Stimulated activated memory B cell treated with anti-CD40 and anti-IgM and Interleukin-4, amounts not matched to agents 10 μg/mL and 1 μg/mL and 100 μg/mL, for 72 hours (primary cell): Measurements from ENCODE around the gene USP6NL.
"Not testable (repeated sequence)": the region's sequence is repeated elsewhere in the genome, so short reads cannot be mapped to it uniquely, and the experiment has no call there.

Experiments
- ATAC-seq: fragments of 150-1000 bp; cut with Tn5 transposase; 2 replicates; pipeline ENCODE4 v1.10.0; 2021
- H3K27ac Mint-ChIP-seq: one replicate; pipeline ENCODE4 v1.8.0; 2022; ENCODE audit warnings: mild to moderate bottlenecking, mixed read lengths
- H3K27me3 Mint-ChIP-seq: one replicate; pipeline ENCODE4 v1.8.0; 2022; ENCODE audit warnings: mixed read lengths
- H3K36me3 Mint-ChIP-seq: one replicate; pipeline ENCODE4 v1.8.0; 2022; ENCODE audit warnings: mixed read lengths
- H3K4me1 Mint-ChIP-seq: one replicate; pipeline ENCODE4 v1.8.0; 2022; ENCODE audit warnings: mixed read lengths
- H3K4me3 Mint-ChIP-seq: one replicate; pipeline ENCODE4 v1.8.0; 2022; ENCODE audit warnings: mild to moderate bottlenecking, moderate library complexity, mixed read lengths
- H3K9me3 Mint-ChIP-seq: one replicate; pipeline ENCODE4 v1.8.0; 2022; ENCODE audit warnings: mixed read lengths

The USP6NL gene

DNA sequence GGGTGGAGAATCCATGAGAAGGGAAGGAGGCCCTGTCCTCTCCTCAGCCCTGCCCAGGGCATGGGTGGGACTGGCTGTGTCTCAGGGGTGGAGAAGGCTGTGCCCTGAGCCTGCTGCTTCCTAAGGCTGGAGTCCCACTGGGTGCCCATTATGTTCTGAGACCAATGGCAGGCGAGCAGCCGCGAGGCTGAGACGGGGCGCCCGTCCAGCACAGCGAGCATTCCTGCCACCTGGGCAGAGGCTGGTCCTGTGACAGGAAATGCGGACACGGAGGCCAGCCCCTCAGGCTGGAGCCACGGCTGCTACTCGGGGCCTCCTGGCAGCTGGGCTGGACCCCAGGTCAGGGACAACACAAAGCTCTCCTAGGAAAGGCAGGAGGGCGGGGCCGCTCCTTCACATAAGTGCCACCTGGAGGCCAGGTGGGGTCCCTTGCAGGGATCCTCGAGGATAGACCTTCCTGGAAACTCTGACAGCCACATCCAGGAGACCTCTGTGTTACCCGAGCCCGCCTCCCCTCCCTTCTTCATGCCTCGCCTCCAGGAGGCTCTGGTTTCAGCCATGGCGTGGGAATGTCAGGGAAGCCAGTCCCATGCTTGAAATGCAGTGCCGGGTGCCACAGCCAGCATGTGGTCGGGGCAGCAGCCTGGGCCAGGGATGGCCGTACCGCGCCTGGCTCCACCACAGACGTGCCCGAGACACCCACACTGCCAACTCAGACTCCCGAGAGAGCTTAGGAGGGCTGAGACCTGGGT is 173.9 kb downstream of the USP6NL start:
- H3K4me1 Mint-ChIP-seq, result peaks cover 27% of the 10 kb centered on the region
- no peak overlapping the region for H3K27ac Mint-ChIP-seq
- H3K4me3 Mint-ChIP-seq, result no peak overlapping the region
- H3K36me3 Mint-ChIP-seq, result no peaks in the 10 kb centered on the region
- no peak for ATAC-seq
- H3K9me3 Mint-ChIP-seq, result no peaks in the 10 kb centered on the region
- no peaks in the 10 kb centered on the region for H3K27me3 Mint-ChIP-seq

DNA sequence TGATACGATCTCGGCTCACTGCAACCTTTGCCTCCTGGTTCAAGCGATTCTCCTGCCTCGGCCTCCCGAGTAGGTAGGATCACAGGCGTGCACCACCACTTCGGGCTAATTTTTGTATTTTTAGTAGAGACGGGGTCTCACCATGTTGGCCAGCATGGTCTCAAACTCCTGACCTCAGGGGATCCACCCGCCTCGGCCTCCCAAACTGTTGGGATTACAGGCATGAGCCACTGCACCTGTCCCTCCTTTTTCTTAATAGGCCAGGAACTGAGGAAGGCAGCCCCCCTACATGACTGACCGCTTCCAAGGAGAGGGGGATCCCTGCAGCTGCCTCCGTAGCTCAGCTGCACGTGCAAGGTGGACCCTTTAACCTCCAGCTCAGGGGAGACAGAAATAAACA is 175.0 kb downstream of the USP6NL start:
- H3K36me3 Mint-ChIP-seq, H3K9me3 Mint-ChIP-seq, ATAC-seq, H3K27me3 Mint-ChIP-seq, H3K27ac Mint-ChIP-seq, H3K4me3 Mint-ChIP-seq: not testable (repeated sequence)
- peaks cover 19% of the 10 kb centered on the region for H3K4me1 Mint-ChIP-seq

DNA sequence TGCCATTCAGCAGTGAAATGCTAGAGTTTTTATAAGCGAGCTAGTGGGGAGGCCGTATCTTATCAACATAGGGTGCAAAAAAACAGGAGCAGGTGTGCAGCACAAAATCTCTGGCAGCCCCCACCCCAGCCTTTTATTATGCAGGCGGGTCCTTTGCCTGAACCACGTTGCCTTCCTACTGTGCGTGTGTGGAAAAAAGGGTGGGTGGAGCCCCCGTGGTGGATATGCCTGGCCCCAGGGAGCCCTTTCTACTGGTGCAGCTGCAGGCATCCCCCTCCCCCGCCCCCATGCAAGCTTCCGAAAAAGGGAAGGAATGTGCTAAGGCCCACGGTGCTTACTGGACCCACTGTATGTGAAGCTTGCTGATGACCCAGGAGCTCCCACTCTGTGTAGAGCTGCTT is 175.9 kb downstream of the USP6NL start:
- Mint-ChIP-seq H3K27me3 (no peaks in the 10 kb centered on the region), H3K9me3 (no peaks in the 10 kb centered on the region), H3K27ac (no peak overlapping the region), H3K36me3 (no peaks in the 10 kb centered on the region), H3K4me3 (no peak overlapping the region), H3K4me1 (peaks cover 10% of the 10 kb centered on the region)
- no peak for ATAC-seq

DNA sequence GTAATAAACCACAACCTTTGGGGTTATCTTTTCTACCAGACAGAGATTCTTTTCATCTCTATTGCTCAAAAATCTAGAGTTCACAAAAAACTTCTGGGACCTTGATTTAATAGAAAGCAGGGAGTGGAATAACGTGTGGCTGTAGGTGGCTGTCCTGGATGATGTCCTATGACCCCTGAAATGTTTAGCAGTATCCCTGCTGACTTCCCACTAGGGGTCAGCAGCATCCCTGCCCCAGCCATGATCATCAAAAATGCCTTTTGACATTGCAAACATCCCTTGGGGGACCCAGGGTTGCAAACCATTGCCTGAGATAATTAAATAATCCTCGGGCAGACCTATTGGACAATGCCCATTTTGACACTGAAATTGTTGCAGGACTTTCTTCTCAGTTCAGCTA is 177.1 kb downstream of the USP6NL start:
- no peak for ATAC-seq
- H3K27me3 Mint-ChIP-seq, result no peaks in the 10 kb centered on the region
- H3K36me3 Mint-ChIP-seq, result no peaks in the 10 kb centered on the region
- H3K4me1 Mint-ChIP-seq, result no peaks in the 10 kb centered on the region
- peaks cover 3% of the 10 kb centered on the region for H3K9me3 Mint-ChIP-seq
- H3K4me3 Mint-ChIP-seq, result no peak overlapping the region
- no peak overlapping the region for H3K27ac Mint-ChIP-seq

DNA sequence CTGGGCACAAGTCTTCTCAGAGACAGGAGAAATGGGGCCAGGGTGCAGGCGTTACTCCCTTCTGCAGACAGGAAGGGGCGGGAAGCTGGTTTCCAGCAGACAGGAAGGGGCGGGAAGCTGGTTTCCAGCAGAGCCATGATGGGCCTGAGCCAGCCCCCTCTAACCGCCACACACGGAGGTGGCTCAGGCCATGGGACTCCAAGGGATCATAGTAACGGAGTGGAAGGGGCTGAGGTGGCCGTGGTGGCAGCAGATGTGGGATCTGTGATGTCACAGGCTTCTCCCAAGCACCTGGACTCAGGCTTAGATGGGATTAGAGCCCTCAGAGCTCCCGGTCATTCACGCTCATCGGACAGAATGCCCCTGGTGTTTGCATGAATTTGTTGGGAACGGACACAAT is 177.8 kb downstream of the USP6NL start:
- H3K4me3 Mint-ChIP-seq, result no peak overlapping the region
- H3K4me1 Mint-ChIP-seq, result no peaks in the 10 kb centered on the region
- H3K36me3 Mint-ChIP-seq, result no peaks in the 10 kb centered on the region
- peaks cover 5% of the 10 kb centered on the region for H3K9me3 Mint-ChIP-seq
- H3K27me3 Mint-ChIP-seq, result no peaks in the 10 kb centered on the region
- no peak overlapping the region for H3K27ac Mint-ChIP-seq
- no peak for ATAC-seq

DNA sequence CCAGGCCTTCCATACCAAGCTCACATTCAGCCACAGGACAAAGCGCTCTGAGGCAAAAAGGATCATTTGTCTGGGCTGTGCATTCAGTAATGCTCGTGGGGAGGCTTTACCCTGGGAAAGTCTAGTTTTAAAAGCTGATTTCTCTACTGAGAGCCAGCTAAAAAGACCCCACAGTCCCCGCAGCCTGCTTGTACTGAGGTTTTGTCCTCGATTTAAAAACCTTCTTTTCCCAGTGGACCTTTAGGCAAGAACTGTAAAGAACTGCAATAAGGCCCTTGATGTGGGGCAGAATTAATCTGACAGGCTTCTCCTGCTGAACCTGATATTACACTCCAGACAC is 180.3 kb downstream of the USP6NL start:
- Mint-ChIP-seq H3K27ac (no peak overlapping the region), H3K4me1 (no peaks in the 10 kb centered on the region), H3K27me3 (no peaks in the 10 kb centered on the region), H3K9me3 (peaks cover 5% of the 10 kb centered on the region), H3K36me3 (no peaks in the 10 kb centered on the region), H3K4me3 (no peak overlapping the region)
- no peak for ATAC-seq

DNA sequence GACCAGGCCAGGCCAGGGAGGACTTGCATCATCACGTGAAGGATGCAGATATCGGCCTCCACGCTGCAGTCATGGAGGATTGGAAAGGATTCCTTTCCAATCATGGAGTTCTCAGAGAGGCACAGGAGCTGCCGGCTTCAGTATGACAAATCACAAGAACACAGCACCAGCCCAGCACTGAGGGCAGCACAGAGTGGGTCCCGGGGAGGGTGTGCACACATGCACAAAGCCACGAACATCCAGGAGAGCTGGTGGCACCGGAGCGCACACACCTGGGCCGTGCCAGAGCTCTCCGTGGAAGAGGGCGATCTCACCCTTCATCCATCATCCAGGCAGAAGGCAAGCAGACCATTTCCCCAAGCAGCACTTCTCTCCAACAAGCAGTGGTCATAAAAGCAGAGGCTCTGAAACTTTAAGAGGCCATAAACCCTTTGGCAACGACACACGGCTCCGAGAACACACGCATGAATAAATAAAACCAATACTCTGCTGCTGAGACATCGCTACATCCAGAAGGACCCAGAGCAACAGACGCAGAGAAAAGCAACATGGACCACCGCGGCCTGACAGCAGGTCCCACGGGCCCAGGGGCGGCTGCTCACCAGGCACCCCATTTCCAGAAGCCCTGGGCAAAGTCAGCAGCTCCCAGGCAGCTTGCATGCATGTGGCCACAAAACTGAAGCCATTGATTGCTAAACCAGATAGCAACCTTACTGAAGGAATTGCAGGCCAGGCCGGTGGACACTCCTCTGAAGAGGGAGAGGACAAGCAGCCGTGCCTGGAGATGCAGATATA is 180.8 kb downstream of the USP6NL start:
- no peak for ATAC-seq
- Mint-ChIP-seq H3K36me3 (no peaks in the 10 kb centered on the region), H3K27ac (no peak overlapping the region), H3K4me1 (no peaks in the 10 kb centered on the region), H3K27me3 (no peaks in the 10 kb centered on the region), H3K9me3 (peaks cover 5% of the 10 kb centered on the region), H3K4me3 (no peak overlapping the region)

DNA sequence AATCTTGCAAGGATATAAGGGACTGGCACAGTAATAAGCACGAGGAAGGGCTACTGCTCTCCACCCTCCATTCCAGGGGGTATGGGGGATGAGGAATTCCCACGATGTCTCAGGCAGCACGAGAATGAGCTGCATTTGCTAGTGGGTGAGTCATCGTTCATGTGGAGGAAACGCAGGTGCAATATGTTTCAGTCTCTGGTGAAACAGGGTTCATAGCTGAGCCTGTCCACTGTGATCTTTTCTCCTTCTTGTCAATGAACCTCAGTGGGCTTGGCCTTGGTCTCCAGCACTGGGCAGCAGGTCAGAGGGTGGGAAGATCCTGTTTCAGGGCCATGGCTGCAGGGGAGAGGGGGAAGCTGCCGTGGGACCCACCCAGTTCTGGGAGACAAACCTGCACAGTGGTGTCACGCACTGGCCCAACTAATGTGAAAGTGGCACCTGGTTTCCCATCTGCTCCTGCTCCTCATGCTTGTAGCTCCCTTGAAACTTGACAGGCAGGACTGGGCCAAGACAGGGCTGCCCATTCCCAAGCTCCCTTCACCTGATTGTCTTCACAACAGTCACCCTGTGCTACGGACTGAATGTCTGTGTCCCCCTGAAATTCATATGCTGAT is 181.9 kb downstream of the USP6NL start:
- no peaks in the 10 kb centered on the region for H3K27me3 Mint-ChIP-seq

DNA sequence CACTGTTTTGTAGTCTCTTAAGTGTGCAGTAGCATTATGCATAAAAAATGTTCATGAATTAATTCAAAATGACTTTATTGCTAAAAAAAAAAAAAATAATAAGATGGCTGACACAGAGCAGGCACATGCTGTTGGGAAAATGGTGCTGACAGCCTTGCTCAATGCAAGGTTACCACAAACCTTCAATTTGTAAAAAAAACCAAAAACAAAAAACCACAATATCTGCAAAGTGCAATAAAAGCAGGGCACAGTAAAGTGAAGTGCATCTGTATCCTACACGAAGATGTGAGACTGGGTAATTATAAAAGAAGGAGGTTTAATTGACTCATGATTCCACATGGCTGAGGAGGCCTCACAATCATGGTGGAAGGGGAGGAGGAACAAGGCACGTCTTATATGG is 185.8 kb downstream of the USP6NL start:
- H3K9me3 Mint-ChIP-seq, result peaks cover 12% of the 10 kb centered on the region

More for the DNA sequence above, 181.9 kb downstream of the USP6NL start:
- Mint-ChIP-seq H3K4me3 (no peak overlapping the region), H3K9me3 (peaks cover 5% of the 10 kb centered on the region), H3K27ac (no peak overlapping the region), H3K4me1 (no peaks in the 10 kb centered on the region), H3K36me3 (no peaks in the 10 kb centered on the region)
- ATAC-seq, result no peak

DNA sequence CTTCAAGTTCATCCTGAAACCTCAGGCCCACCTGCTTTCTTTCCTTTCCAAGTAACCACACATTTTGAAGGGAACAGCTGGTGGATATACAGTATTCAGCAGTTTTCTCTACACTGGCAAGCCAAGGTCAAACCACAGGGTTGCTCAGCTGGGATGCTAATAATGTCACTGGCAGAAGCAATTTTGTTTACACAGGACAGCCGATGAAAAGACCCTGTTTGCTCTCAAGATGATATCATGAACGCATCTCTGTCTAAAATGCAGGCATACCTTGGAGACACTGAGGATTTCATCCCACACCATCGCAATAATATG is 186.2 kb downstream of the USP6NL start:
- Mint-ChIP-seq H3K4me1 (peaks cover 6% of the 10 kb centered on the region), H3K36me3 (peaks cover 5% of the 10 kb centered on the region), H3K27ac (no peak overlapping the region), H3K9me3 (peaks cover 14% of the 10 kb centered on the region), H3K27me3 (no peaks in the 10 kb centered on the region), H3K4me3 (no peak overlapping the region)
- ATAC-seq, result no peak

More for the DNA sequence above, 185.8 kb downstream of the USP6NL start:
- Mint-ChIP-seq H3K27me3 (no peaks in the 10 kb centered on the region), H3K4me3 (no peak overlapping the region), H3K36me3 (peaks cover 5% of the 10 kb centered on the region), H3K27ac (no peak overlapping the region), H3K4me1 (peaks cover 6% of the 10 kb centered on the region)
- no peak for ATAC-seq

DNA sequence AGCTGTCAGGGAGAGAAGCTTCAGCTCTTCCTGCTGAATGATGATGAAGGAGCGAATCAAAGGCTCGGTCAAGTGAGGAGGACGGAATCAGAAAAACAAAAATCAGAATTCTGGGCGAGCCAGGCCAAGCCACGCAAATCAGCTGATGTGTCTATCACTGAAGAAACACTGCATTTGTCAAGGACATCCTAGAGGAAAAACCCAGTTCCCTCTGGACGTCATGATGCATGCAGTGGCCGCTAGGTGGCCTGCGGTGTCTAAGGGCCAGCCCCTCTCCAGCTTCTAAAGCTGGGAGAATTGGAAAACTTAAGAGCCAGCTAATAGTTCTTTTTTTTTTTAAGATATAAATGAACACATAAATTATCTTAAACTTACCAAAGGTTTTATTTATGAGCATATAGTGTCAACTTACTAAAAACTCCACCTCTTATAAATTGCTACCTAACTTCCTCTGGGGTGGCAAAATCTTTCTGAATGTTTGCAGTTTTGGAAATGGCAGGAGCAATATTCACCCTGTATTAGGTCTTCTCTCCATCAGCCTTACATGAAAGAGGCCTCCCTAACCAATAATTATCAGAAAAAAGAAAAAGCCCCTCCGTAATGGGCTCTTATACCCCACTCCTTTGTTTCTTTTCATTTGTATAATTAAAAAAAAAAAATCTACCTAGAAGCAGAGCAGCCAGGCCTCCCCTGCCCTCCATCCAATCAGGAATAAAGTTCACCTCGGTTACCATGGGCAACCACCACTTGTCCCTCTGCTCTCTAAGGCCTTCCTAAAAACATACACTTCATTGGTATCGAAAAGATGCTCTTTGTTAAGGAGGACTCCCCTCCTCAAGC is 186.8 kb downstream of the USP6NL start:
- Mint-ChIP-seq H3K27me3 (no peaks in the 10 kb centered on the region), H3K36me3 (peaks cover 9% of the 10 kb centered on the region), H3K4me1 (peaks cover 6% of the 10 kb centered on the region), H3K9me3 (peaks cover 20% of the 10 kb centered on the region), H3K27ac (no peak overlapping the region), H3K4me3 (no peak overlapping the region)
- ATAC-seq, result no peak

DNA sequence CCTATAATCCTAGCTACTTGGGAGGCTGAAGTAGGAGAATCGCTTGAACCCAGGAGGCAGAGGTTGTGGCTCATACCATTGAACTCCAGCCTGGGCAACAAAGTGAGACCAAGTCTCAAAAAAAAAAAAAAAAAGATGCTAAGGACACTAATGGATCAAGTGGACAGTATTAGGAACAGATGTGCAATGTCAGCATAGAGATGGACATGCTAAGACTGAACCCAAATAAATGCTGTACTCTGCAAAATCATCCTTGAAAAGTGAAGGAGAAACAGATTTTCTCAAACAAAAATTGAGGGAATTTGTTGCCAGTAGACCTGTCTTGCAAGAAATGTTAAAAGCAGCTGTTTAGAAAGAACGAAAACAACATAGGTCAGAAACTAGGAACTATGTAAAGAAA is 194.5 kb downstream of the USP6NL start:
- Mint-ChIP-seq H3K4me3 (no peak overlapping the region), H3K27me3 (no peaks in the 10 kb centered on the region), H3K36me3 (peaks cover 20% of the 10 kb centered on the region), H3K9me3 (peaks cover 31% of the 10 kb centered on the region), H3K4me1 (no peaks in the 10 kb centered on the region), H3K27ac (no peak overlapping the region)
- no peak for ATAC-seq

DNA sequence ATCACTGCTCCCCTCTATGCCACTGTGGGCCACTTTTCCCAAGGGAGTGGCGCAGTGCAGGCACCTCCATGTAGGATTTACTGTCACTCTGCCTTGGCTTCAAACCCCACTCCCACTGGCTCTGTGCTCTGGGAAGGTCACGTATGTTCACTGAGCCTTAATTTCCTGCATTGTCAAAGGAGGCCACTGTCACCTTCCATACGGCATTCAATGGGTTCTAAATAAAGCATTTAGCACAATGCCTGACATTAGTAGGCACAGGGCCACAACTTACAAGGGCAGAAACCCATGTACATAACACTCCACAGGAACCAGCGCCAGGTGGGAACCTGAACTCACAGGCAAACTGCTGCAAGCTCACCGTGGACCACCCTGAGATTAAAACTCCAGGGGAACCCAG is 196.4 kb downstream of the USP6NL start:
- no peak overlapping the region for H3K4me3 Mint-ChIP-seq
- H3K4me1 Mint-ChIP-seq, result no peaks in the 10 kb centered on the region
- H3K36me3 Mint-ChIP-seq, result peaks cover 15% of the 10 kb centered on the region
- no peak for ATAC-seq
- peaks cover 24% of the 10 kb centered on the region for H3K9me3 Mint-ChIP-seq
- no peak overlapping the region for H3K27ac Mint-ChIP-seq
- no peaks in the 10 kb centered on the region for H3K27me3 Mint-ChIP-seq

DNA sequence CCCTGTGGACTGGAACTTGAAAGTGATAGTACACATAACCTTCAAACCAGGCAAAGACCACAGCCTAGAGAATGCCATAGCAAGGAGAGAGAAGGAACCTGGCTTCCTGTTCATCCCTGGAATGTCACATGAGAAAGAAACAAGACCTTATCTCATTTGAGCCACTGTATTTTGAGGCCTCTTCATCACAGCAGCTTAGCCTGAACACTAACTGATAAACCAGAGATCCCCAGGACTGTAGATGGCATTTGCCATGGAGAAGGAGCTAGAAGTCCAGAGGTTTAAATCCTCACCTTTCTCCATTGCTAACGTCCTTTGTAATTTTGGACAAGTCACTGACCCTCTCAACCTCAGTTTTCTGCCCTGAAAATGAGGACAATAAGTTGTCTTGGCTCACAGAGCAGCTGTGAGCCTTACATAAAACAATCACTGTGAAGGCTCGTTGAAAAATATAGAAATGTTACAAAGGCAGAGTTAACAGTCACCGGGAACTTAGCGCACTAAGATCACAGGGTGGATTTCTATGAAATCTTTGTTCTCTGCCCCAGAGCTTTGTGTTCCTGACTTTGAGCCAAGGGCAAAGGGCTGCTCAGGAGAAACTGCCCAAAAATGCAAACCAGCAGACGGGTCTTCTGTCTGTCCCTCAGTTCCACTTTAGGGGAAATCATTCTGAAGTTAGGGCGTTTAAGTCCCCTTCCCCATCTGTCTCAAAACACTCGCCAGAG is 197.0 kb downstream of the USP6NL start:
- Mint-ChIP-seq H3K9me3 (peaks cover 18% of the 10 kb centered on the region), H3K36me3 (peaks cover 9% of the 10 kb centered on the region), H3K4me1 (no peaks in the 10 kb centered on the region), H3K4me3 (no peak overlapping the region), H3K27ac (no peak overlapping the region), H3K27me3 (no peaks in the 10 kb centered on the region)
- ATAC-seq, result no peak
